ENCODE results near the gene SYNE4. TPM values are rescaled to one million over a fixed set of nuclear protein-coding genes. Genes with fewer than 3 reads are reported as not detected.

SYNE4 gene
- total and polyA plus RNA-seq, 2 of the 4 experiments (the other 2 are of a cell fraction) = 0.27 TPM; not detected in 1

DNA sequence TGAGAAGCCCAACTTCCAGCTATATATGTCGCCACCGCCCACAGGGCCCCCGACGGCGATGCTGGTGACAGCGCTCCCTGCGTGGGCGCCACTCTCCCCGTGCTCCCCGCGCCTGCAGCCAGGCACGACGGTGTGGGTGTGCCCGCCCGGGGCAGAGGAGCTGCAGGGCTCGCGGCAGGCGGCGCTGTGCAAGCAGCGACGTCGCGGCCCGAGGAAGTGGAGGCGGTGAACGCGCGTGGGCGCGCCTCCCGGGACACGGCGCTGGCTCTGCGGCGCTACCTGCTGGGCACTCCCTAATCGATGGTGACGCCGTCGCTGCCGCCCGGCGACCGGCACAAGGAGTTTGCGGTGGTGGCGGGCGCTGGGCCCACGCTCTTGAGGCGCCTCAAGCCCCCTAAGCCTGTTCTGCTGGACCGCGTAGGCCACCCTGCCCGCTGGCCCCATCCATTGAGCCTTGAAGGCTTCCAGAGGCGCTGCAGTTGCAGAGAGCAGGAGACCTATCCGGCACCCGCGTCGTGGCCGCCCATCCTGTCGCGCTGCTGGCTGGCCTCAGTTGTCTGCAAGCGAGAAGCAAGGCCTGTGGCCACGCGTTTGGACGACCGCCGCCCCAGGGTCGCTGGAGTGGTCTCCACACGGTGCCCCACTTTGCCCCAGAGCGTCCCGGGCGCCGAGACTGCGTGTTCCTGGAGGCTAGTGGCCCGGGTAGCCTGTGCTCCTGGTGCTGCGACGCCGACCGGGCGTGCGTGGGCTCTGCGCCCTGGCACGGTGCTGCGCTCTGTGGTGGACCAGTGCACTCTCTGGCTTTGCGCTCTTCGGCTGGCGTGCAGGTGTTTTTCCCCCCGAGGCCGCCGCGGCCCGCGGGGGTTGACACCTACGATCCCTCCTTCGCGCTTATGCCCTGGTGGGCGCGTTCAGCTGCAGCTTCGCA, 49.3 kb downstream of the SYNE4 start:
- Histone ChIP-seq H2BK15ac (ENCODE audit: low read depth, low read length) (no peak overlapping the region), H3K9me3 (ENCODE audit: control insufficient read depth, insufficient read depth, low read length) (peaks cover 2% of the 10 kb centered on the region), H3K56ac (ENCODE audit: extremely low read depth, insufficient read depth, low read length) (no peak overlapping the region), H4K91ac (ENCODE audit: insufficient read depth, low read depth, low read length) (no peak overlapping the region), H4K20me1 (ENCODE audit: insufficient read depth, low read length) (no peaks in the 10 kb centered on the region), H2AK5ac (ENCODE audit: low read depth, low read length) (no peak overlapping the region), H4K8ac (ENCODE audit: low read depth in 2 of 2, low read length in 2 of 2) (no peak overlapping the region), H3K18ac (ENCODE audit: low read depth, low read length) (no peak overlapping the region), H3K4ac (ENCODE audit: low read depth, low read length) (no peak overlapping the region), H3K4me1 (ENCODE audit: control insufficient read depth, insufficient read depth, low read length) (no peaks in the 10 kb centered on the region), H4K5ac (ENCODE audit: low read depth, low read length) (no peak overlapping the region), H3K27me3 (ENCODE audit: control insufficient read depth, insufficient read depth, low read length) (peaks cover 33% of the 10 kb centered on the region), H2BK5ac (ENCODE audit: low read depth, low read length, poor library complexity, severe bottlenecking) (no peak overlapping the region), H3K79me1 (ENCODE audit: low read depth in 1 of 2, low read length in 2 of 2) (no peaks in the 10 kb centered on the region), H2BK120ac (ENCODE audit: low read depth, low read length) (no peak overlapping the region), H2BK20ac (ENCODE audit: low read depth, low read length) (no peak overlapping the region), H3K27ac (ENCODE audit: insufficient read depth, low read length) (no peak overlapping the region), H3K9me1 (ENCODE audit: insufficient read depth, low read length) (no peaks in the 10 kb centered on the region), H3K9ac (ENCODE audit: low read depth, low read length) (no peak overlapping the region), H3K36me3 (ENCODE audit: control insufficient read depth, insufficient read depth, low read length) (no peaks in the 10 kb centered on the region), H2AK9ac (replicated peaks; ENCODE audit: low read depth, low read length, poor library complexity) (peak overlapping the region; percentile 28), H3K14ac (replicated peaks; ENCODE audit: low read depth, low read length) (no peak overlapping the region), H3K23ac (ENCODE audit: low read depth, low read length) (no peak overlapping the region), H2AFZ (replicated peaks; ENCODE audit: low read length, poor library complexity) (peak overlapping the region; percentile 65), H3K4me2 (ENCODE audit: low read depth, low read length) (no peak overlapping the region), H3K4me3 (ENCODE audit: insufficient read depth, low read depth, low read length) (no peak overlapping the region)
- ChIA-PET CTCF (interaction anchor here (1.6 kb wide), 1 partner anchor 11 kb away, joined by 3 read pairs; no protein-coding TSS in a partner anchor), POLR2A (ENCODE audit: unreplicated experiment) (no interaction called here)
- ATAC-seq (ENCODE audit: low read depth) (peak; percentile 60), DNase-seq (no peak)
- intact Hi-C loops (cut with micrococcal nuclease) (no loop called here), in situ Hi-C loops (cut with MboI; ENCODE audit: low sequenced_read_pairs) (no loop called here), dilution Hi-C loops (cut with HindIII; ENCODE audit: low sequenced_read_pairs, unreplicated experiment) (no loop called here)
- 17% methylated on average over 83 of the region's 97 CpGs; no CpG with 5 or more reads in 1 of the 2 experiments for WGBS, 2 experiments (ENCODE audit: extremely low coverage in 2 of 2, insufficient read length in 1 of 2)
- BruUV-seq (replicated peaks) = no TSS peak
- TF ChIP-seq RCOR1 (IDR thresholded peaks at IDR 0.05; ENCODE audit: insufficient replicate concordance, low read length) (no peak), MXI1 (IDR thresholded peaks at IDR 0.05; ENCODE audit: borderline replicate concordance, low read depth, low read length) (no peak), CHD1 (IDR thresholded peaks at IDR 0.05; ENCODE audit: low read depth, low read length) (no peak), MAZ (IDR thresholded peaks at IDR 0.05; ENCODE audit: borderline replicate concordance, low read depth, low read length) (no peak), MAFK (IDR thresholded peaks at IDR 0.05; ENCODE audit: low read depth, low read length) (no peak), NFE2L2 (IDR thresholded peaks at IDR 0.05; ENCODE audit: low read depth, low read length) (no peak), RAD21 (IDR thresholded peaks at IDR 0.05; ENCODE audit: low read length) (0 out of 2 replicates have a peak, but pooled peaks have one; percentile 4), POLR2A (IDR thresholded peaks at IDR 0.05; ENCODE audit: low read depth, low read length) (no peak), CEBPB (IDR thresholded peaks at IDR 0.05; ENCODE audit: low read depth, low read length) (no peak), FOS (IDR thresholded peaks at IDR 0.05; ENCODE audit: low read depth, low read length) (no peak), SMC3 (IDR thresholded peaks at IDR 0.05; ENCODE audit: low read depth, low read length) (no peak)
- TF ChIP-seq, protein P1, sequence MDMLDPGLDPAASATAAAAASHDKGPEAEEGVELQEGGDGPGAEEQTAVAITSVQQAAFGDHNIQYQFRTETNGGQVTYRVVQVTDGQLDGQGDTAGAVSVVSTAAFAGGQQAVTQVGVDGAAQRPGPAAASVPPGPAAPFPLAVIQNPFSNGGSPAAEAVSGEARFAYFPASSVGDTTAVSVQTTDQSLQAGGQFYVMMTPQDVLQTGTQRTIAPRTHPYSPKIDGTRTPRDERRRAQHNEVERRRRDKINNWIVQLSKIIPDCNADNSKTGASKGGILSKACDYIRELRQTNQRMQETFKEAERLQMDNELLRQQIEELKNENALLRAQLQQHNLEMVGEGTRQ (IDR thresholded peaks at IDR 0.05; ENCODE audit: low read depth, low read length) = no peak
- TF ChIP-seq, protein P2, sequence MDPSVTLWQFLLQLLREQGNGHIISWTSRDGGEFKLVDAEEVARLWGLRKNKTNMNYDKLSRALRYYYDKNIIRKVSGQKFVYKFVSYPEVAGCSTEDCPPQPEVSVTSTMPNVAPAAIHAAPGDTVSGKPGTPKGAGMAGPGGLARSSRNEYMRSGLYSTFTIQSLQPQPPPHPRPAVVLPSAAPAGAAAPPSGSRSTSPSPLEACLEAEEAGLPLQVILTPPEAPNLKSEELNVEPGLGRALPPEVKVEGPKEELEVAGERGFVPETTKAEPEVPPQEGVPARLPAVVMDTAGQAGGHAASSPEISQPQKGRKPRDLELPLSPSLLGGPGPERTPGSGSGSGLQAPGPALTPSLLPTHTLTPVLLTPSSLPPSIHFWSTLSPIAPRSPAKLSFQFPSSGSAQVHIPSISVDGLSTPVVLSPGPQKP (IDR thresholded peaks at IDR 0.05; ENCODE audit: borderline replicate concordance, low read depth, low read length) = no peak
- TF ChIP-seq, protein P3, sequence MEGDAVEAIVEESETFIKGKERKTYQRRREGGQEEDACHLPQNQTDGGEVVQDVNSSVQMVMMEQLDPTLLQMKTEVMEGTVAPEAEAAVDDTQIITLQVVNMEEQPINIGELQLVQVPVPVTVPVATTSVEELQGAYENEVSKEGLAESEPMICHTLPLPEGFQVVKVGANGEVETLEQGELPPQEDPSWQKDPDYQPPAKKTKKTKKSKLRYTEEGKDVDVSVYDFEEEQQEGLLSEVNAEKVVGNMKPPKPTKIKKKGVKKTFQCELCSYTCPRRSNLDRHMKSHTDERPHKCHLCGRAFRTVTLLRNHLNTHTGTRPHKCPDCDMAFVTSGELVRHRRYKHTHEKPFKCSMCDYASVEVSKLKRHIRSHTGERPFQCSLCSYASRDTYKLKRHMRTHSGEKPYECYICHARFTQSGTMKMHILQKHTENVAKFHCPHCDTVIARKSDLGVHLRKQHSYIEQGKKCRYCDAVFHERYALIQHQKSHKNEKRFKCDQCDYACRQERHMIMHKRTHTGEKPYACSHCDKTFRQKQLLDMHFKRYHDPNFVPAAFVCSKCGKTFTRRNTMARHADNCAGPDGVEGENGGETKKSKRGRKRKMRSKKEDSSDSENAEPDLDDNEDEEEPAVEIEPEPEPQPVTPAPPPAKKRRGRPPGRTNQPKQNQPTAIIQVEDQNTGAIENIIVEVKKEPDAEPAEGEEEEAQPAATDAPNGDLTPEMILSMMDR (conservative IDR thresholded peaks at IDR 0.05; ENCODE audit: low read depth, low read length) = peak; percentile 23; the same call in 1 of the 2 replicates
